ENCODE measurements around the gene CUX1. TPM values are rescaled to one million over a fixed set of nuclear protein-coding genes. Genes with fewer than 3 reads are reported as not detected.

Gene CUX1
- total RNA-seq, 1 experiment from 2014 or later = 39.6 TPM

DNA sequence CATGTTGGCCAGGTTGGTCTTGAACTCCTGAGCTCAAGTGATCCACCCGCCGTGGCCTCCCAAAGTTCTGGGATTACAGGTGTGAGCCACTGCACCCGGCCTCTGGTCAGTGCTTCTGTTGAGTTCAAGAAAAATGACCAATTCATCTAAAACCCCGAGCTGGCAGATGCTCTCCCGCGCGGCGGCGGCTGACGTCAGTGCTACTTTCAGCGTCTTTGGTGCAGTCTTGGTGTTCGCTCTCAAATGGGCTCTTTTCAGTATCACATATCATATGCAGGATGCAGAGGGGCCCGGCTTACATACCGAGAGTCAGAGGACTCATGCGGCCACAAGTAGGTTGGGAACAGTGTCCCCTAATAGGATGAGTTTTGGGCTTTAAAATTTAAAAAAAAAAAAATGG is 125.9 kb downstream of the CUX1 start:
- Histone ChIP-seq H3K27me3 (ENCODE audit: low read length) (no peaks in the 10 kb centered on the region), H3K79me2 (ENCODE audit: low read length) (peaks cover 63% of the 10 kb centered on the region), H3K27ac (ENCODE audit: low read length) (peak overlapping the region; percentile 98), H3K4me2 (ENCODE audit: low read length) (no peak overlapping the region), H3K36me3 (ENCODE audit: low read depth, low read length) (peaks cover 2% of the 10 kb centered on the region; the same call in 1 of the 2 replicates), H3K9me3 (ENCODE audit: low read length) (no peaks in the 10 kb centered on the region), H3K9ac (ENCODE audit: low read length) (peak overlapping the region; percentile 90), H3K9me2 (replicated peaks; ENCODE audit: low read length) (no peaks in the 10 kb centered on the region), H4K20me1 (ENCODE audit: low read length) (no peaks in the 10 kb centered on the region), H3K4me1 (ENCODE audit: insufficient read depth, low read length) (peaks cover 37% of the 10 kb centered on the region), H2AFZ (ENCODE audit: low read length) (no peak overlapping the region), H3F3A (ENCODE audit: low read length, unreplicated experiment) (peaks cover 5% of the 10 kb centered on the region), H3K4me3 (ENCODE audit: low read length) (no peak overlapping the region)
- ATAC-seq (no peak), DNase-seq (no peak)
- ChIA-PET CTCF (no interaction called here), POLR2A (ENCODE audit: unreplicated experiment) (interaction anchor here (0.7 kb wide), 1 partner anchor 290 kb away, joined by 3 read pairs; no protein-coding TSS in a partner anchor)
- intact Hi-C loops (cut with micrococcal nuclease) = loop anchor here (2.0 to 5.0 kb wide), 3 partner anchors 61 to 179 kb away; no protein-coding TSS in a partner anchor
- no TSS peak for BruUV-seq (replicated peaks)
- TF ChIP-seq EZH2 (IDR thresholded peaks at IDR 0.05; ENCODE audit: low read length, unreplicated experiment) (no peak), EZH2phosphoT487 (IDR thresholded peaks at IDR 0.05; ENCODE audit: borderline replicate concordance, low read length) (no peak)
- TF ChIP-seq, protein P1, sequence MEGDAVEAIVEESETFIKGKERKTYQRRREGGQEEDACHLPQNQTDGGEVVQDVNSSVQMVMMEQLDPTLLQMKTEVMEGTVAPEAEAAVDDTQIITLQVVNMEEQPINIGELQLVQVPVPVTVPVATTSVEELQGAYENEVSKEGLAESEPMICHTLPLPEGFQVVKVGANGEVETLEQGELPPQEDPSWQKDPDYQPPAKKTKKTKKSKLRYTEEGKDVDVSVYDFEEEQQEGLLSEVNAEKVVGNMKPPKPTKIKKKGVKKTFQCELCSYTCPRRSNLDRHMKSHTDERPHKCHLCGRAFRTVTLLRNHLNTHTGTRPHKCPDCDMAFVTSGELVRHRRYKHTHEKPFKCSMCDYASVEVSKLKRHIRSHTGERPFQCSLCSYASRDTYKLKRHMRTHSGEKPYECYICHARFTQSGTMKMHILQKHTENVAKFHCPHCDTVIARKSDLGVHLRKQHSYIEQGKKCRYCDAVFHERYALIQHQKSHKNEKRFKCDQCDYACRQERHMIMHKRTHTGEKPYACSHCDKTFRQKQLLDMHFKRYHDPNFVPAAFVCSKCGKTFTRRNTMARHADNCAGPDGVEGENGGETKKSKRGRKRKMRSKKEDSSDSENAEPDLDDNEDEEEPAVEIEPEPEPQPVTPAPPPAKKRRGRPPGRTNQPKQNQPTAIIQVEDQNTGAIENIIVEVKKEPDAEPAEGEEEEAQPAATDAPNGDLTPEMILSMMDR (conservative IDR thresholded peaks at IDR 0.05; ENCODE audit: low read depth, low read length) = no peak

DNA sequence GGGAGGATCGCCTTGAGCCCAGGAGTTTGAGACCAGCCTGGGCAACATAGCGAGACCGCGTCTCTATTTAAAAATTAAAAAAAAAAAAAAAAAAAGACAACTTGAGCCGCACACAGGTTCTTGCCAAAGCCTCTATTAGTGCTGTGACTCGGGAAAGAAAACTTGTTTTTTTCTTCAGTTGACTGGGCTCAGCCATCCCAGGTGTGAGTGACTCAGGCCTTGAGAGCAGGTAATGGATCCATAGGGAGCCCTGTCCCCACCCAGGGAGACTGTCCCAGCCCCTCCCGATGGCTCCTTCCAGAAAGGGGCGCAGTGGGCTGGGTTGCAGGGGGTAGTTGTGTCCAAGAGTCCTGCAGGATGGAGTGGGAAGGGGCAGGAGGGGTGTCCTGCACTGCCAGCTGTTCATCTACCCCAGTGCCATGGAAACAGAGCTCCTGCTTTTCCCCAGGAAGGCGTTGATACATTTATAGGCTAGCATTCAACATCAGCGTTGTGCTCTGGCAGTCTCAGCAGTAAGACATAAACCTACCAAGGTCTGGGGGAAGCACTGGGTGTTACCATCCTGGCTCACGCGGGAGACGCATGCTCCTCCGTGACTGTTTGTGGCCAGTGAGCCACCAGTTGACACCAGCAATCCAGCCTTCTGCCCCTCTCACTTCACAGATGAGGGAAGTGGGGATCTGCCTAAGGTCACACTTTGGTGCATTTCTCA is 126.6 kb downstream of the CUX1 start:
- TF ChIP-seq EZH2phosphoT487 (IDR thresholded peaks at IDR 0.05; ENCODE audit: borderline replicate concordance, low read length) = no peak
- TF ChIP-seq EZH2 (IDR thresholded peaks at IDR 0.05; ENCODE audit: low read length, unreplicated experiment) = no peak
- TF ChIP-seq, protein P1 (conservative IDR thresholded peaks at IDR 0.05; ENCODE audit: low read depth, low read length) = no peak
- intact Hi-C loops (cut with micrococcal nuclease) = loop anchor here (2.0 to 5.0 kb wide), 3 partner anchors 61 to 178 kb away; no protein-coding TSS in a partner anchor
- Histone ChIP-seq H3F3A (ENCODE audit: low read length, unreplicated experiment) (peaks cover 5% of the 10 kb centered on the region), H3K9ac (ENCODE audit: low read length) (peak overlapping the region; percentile 90), H3K9me2 (replicated peaks; ENCODE audit: low read length) (no peaks in the 10 kb centered on the region), H2AFZ (ENCODE audit: low read length) (no peak overlapping the region), H3K4me1 (ENCODE audit: insufficient read depth, low read length) (peaks cover 37% of the 10 kb centered on the region), H3K4me2 (ENCODE audit: low read length) (no peak overlapping the region), H3K9me3 (ENCODE audit: low read length) (no peaks in the 10 kb centered on the region), H3K79me2 (ENCODE audit: low read length) (peaks cover 67% of the 10 kb centered on the region), H4K20me1 (ENCODE audit: low read length) (no peaks in the 10 kb centered on the region), H3K36me3 (ENCODE audit: low read depth, low read length) (no peaks in the 10 kb centered on the region), H3K27ac (ENCODE audit: low read length) (peak overlapping the region; percentile 98), H3K4me3 (ENCODE audit: low read length) (no peak overlapping the region), H3K27me3 (ENCODE audit: low read length) (no peaks in the 10 kb centered on the region)
- ATAC-seq (no peak), DNase-seq (peak; percentile 9)
- ChIA-PET POLR2A (ENCODE audit: unreplicated experiment) (no interaction called here), CTCF (no interaction called here)
- no TSS peak for BruUV-seq (replicated peaks)

DNA sequence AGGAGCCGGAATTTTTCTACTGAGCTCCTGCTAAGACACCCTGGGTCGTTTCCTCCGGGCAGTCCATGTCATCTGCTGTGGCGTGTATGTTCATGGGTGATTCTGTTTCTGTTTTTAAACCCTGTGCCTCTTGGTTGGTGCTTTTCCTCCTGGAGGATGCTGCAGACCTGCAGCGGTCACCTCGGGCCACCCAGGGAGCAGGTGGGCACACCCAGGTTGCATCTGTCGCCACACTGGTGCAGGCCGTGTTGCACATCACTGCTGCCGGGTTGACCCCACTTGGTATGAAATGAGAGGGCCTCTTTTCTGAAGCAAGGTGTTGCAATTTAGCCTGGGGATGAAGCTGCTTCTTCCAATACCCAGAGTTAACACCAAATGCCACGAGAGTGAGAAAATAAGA is 127.2 kb downstream of the CUX1 start:
- DNase-seq (no peak), ATAC-seq (no peak)
- no peak overlapping the region for H3K4me3 ChIP-seq (ENCODE audit: low read length)
- no peak overlapping the region for H3K9ac ChIP-seq (ENCODE audit: low read length)
- H3K4me2 ChIP-seq (ENCODE audit: low read length) = no peak overlapping the region
- no TSS peak for BruUV-seq (replicated peaks)
- no peak overlapping the region for H2AFZ ChIP-seq (ENCODE audit: low read length)
- peaks cover 37% of the 10 kb centered on the region for H3K4me1 ChIP-seq (ENCODE audit: insufficient read depth, low read length)
- intact Hi-C loops (cut with micrococcal nuclease) = loop anchor here (5.0 kb wide), 1 partner anchor 178 kb away; no protein-coding TSS in a partner anchor
- H3F3A ChIP-seq (ENCODE audit: low read length, unreplicated experiment) = peaks cover 5% of the 10 kb centered on the region
- H4K20me1 ChIP-seq (ENCODE audit: low read length) = no peaks in the 10 kb centered on the region
- TF ChIP-seq EZH2 (IDR thresholded peaks at IDR 0.05; ENCODE audit: low read length, unreplicated experiment) (no peak), EZH2phosphoT487 (IDR thresholded peaks at IDR 0.05; ENCODE audit: borderline replicate concordance, low read length) (no peak)
- TF ChIP-seq, protein P1 (conservative IDR thresholded peaks at IDR 0.05; ENCODE audit: low read depth, low read length) = no peak
- POLR2A ChIA-PET (ENCODE audit: unreplicated experiment) = no interaction called here
- H3K9me2 ChIP-seq (replicated peaks; ENCODE audit: low read length) = no peaks in the 10 kb centered on the region
- no peaks in the 10 kb centered on the region for H3K9me3 ChIP-seq (ENCODE audit: low read length)
- peaks cover 61% of the 10 kb centered on the region for H3K79me2 ChIP-seq (ENCODE audit: low read length)
- H3K27ac ChIP-seq (ENCODE audit: low read length) = no peak overlapping the region
- CTCF ChIA-PET = no interaction called here
- no peaks in the 10 kb centered on the region for H3K27me3 ChIP-seq (ENCODE audit: low read length)
- no peaks in the 10 kb centered on the region for H3K36me3 ChIP-seq (ENCODE audit: low read depth, low read length)
